Vagina (tissue), 2 donors: ENCODE results near the gene TIE1.
A peak's percentile ranks its signal among the peaks of the same experiment; 100 is the strongest.

Source experiments
- CTCF ChIP-seq, 3 experiments: fragments of 450-650 bp in 2 of 3; fragments of 200-600 bp in 1 of 3; sonication (generic) in 1 of 3; IDR thresholded peaks; one replicate each; pipeline ENCODE4 v1.5.1; 2017 to 2019; ENCODE audit warnings: antibody characterized with exemption in 3 of 3, mild to moderate bottlenecking in 2 of 3, moderate library complexity in 2 of 3
- POLR2AphosphoS5 ChIP-seq, 2 donors: sonication (generic); formaldehyde crosslinking; IDR thresholded peaks; one replicate each; pipeline ENCODE4 v1.9.0; 2017; ENCODE audit warnings: antibody characterized with exemption in 2 of 2, mild to moderate bottlenecking in 2 of 2, low read depth in 1 of 2; ENCODE audit not compliant: insufficient read depth in 1 of 2

GRCh38 chr1:43358746-43359693 lies 58.2 kb downstream of the TIE1 start, which contains the start of gene CDC20:
- TF ChIP-seq POLR2AphosphoS5 (IDR thresholded peaks at IDR 0.05; ENCODE audit: insufficient read depth in 1 of 2, low read depth in 1 of 2) (peak; percentile 70 to 92), CTCF (IDR thresholded peaks at IDR 0.05) (no peak)
